KMS-11 (cell line): ENCODE results near the gene CRIM1.

Source experiments
- H2AFZ ChIP-seq: fragments of 200-600 bp; sonication (generic); 2 replicates; pipeline ENCODE4 v1.6.1; 2016; ENCODE audit warnings: antibody characterized with exemption, mixed run types, low read depth
- H3K27ac ChIP-seq: fragments of 200-600 bp; sonication (generic); 2 replicates; pipeline ENCODE4 v1.6.1; 2016; ENCODE audit warnings: mild to moderate bottlenecking, mixed run types
- H3K27me3 ChIP-seq: fragments of 200-600 bp; sonication (generic); 2 replicates; pipeline ENCODE4 v1.6.1; 2017; ENCODE audit warnings: mild to moderate bottlenecking, low read depth, mixed run types, moderate library complexity; ENCODE audit not compliant: insufficient read depth
- H3K36me3 ChIP-seq: fragments of 200-600 bp; sonication (generic); 2 replicates; pipeline ENCODE4 v1.6.1; 2017; ENCODE audit warnings: mild to moderate bottlenecking, mixed run types; ENCODE audit not compliant: insufficient read depth
- H3K4me1 ChIP-seq: fragments of 200-600 bp; sonication (generic); 2 replicates; pipeline ENCODE4 v1.6.1; 2016; ENCODE audit warnings: mild to moderate bottlenecking, low read depth, mixed run types; ENCODE audit not compliant: poor library complexity, severe bottlenecking
- H3K4me2 ChIP-seq: fragments of 200-600 bp; sonication (generic); 2 replicates; pipeline ENCODE4 v1.7.0; 2016; ENCODE audit warnings: mild to moderate bottlenecking, mixed run types
- H3K4me3 ChIP-seq: fragments of 200-600 bp; sonication (generic); IDR thresholded peaks from 2 replicates; pipeline ENCODE4 v1.6.1; 2017; ENCODE audit warnings: low read depth, low read length, mixed read lengths; ENCODE audit not compliant: insufficient read depth
- H3K79me2 ChIP-seq: fragments of 200-600 bp; sonication (generic); 2 replicates; pipeline ENCODE4 v1.6.1; 2016; ENCODE audit warnings: low read depth, mixed run types; ENCODE audit not compliant: insufficient read depth
- H3K9ac ChIP-seq: fragments of 200-600 bp; sonication (generic); 2 replicates; pipeline ENCODE4 v1.6.1; 2016; ENCODE audit warnings: mild to moderate bottlenecking, mixed run types
- H4K20me1 ChIP-seq: fragments of 200-600 bp; sonication (generic); 2 replicates; pipeline ENCODE4 v1.6.1; 2016; ENCODE audit warnings: mild to moderate bottlenecking, mixed run types; ENCODE audit not compliant: insufficient read depth
- CTCF ChIP-seq: fragments of 200-600 bp; sonication (generic); conservative IDR thresholded peaks from 2 replicates; pipeline ENCODE4 v1.6.1; 2017; ENCODE audit warnings: low read depth, mild to moderate bottlenecking, antibody characterized with exemption, low read length, moderate library complexity, mixed read lengths

Gene CRIM1

DNA sequence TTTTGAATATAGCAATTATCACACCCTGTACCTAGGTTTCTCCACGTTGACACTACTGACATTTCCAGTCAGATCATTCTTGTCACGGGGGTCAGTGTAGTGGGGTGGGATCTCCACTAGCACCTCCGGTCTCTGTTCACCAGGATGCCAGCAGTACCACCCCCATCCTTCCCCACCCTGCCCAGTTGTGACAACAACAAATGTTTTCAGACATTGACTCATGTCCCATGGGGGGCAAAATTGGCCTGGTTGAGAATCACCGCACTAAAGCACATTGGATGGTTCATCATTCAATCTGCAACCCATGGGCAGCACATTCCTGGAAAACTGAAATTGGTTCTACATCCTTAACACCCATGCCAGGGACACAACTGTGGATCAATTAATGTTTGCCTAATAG, 210.1 kb downstream of the CRIM1 start:
- Histone ChIP-seq H3K27me3 (no peaks in the 10 kb centered on the region), H3K79me2 (no peaks in the 10 kb centered on the region), H3K4me3 (no peak overlapping the region), H3K36me3 (no peaks in the 10 kb centered on the region), H3K4me2 (no peak overlapping the region), H3K4me1 (peaks cover 19% of the 10 kb centered on the region), H3K9ac (no peak overlapping the region), H3K27ac (no peak overlapping the region), H2AFZ (no peak overlapping the region), H4K20me1 (no peaks in the 10 kb centered on the region)
- TF ChIP-seq CTCF: no peak

- Histone ChIP-seq H3K27ac (no peak overlapping the region), H3K4me1 (peaks cover 19% of the 10 kb centered on the region), H3K79me2 (no peaks in the 10 kb centered on the region)
Observed at GRCh38 chr2:36566887-36567286, 211.3 kb downstream of the CRIM1 start.

DNA sequence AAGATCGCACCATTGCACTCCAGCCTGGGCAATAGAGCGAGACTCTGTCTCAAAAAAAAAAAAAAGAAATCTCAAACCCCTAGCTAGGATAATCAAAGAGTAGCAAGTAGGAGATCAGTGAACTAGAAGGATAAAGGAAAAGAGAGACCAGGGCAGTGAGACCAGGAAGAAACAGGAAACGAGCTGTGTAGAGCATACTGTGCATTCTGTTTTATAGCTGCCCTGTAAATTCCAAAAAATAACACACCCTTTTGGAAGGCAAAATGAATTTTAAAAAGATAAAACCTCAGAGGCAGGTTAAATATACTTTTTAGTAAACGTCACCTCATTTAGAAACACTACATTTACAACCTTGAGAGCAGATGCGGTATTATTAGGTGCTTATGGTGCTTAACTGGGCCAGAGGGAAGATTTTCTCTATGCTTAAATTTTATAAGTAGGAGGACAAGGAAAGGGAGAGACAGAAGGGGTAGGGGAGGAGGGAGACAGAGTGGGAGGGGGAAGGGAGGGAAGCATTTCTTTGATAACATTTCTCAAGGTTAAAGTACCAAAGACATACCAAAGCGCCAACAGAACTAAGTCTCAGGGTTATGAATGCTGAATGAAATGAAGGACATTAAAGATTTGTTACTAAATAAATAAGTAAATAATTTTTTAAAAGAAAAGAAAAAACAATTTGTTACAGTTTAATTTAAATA, 212.3 kb downstream of the CRIM1 start:
- H3K4me2 ChIP-seq: no peak overlapping the region
- H3K27me3 ChIP-seq: no peaks in the 10 kb centered on the region
- H4K20me1 ChIP-seq: no peaks in the 10 kb centered on the region
- no peaks in the 10 kb centered on the region for H3K36me3 ChIP-seq
- H3K9ac ChIP-seq: no peak overlapping the region
- H3K4me1 ChIP-seq: peaks cover 13% of the 10 kb centered on the region
- no peak overlapping the region for H3K4me3 ChIP-seq
- H3K79me2 ChIP-seq: no peaks in the 10 kb centered on the region
- no peak overlapping the region for H2AFZ ChIP-seq
- no peak overlapping the region for H3K27ac ChIP-seq
- TF ChIP-seq CTCF: no peak

More at GRCh38 chr2:36566887-36567286, 211.3 kb downstream of the CRIM1 start:
- no peak overlapping the region for H3K4me3 ChIP-seq
- no peak overlapping the region for H3K9ac ChIP-seq
- H2AFZ ChIP-seq: no peak overlapping the region
- H3K36me3 ChIP-seq: no peaks in the 10 kb centered on the region
- H3K4me2 ChIP-seq: no peak overlapping the region
- TF ChIP-seq CTCF: no peak
- no peaks in the 10 kb centered on the region for H4K20me1 ChIP-seq
- no peaks in the 10 kb centered on the region for H3K27me3 ChIP-seq

DNA sequence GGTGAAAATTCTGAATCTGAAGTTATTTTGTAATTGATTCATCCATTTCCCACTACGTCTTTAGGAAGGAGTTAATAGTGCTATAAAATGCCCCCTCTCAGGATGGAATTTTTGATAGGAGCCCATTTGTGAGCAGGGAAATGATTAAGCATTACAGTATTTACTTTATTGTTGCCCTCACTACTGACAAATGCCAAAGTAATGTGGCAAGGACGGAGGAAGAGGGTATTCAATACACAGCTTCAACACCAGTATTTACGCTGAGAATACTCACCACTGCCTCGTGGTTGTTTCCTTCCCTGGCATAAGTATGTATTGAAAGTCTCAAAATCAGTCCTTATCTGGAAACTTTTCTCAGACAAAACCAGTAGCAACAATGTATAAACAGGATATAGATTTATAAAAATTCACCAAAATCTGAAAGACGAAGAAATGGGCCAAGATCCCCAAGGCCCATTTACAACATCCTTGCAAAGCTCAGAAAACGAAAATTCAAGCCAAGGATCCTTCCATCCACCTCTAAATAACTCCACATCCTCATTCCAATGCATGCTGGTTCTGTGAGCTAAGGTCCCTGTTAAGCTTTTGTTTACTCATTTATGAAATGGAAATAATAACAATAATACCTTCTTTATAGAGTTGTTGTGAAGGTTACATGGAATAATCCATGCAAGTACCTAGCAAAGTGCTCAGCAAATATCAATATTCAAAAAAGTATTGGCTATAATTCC, 213.1 kb downstream of the CRIM1 start:
- H2AFZ ChIP-seq: no peak overlapping the region
- no peak overlapping the region for H3K27ac ChIP-seq
- no peaks in the 10 kb centered on the region for H3K36me3 ChIP-seq
- no peak overlapping the region for H3K4me3 ChIP-seq
- no peak overlapping the region for H3K9ac ChIP-seq
- no peaks in the 10 kb centered on the region for H4K20me1 ChIP-seq
- H3K4me1 ChIP-seq: peaks cover 5% of the 10 kb centered on the region
- no peaks in the 10 kb centered on the region for H3K27me3 ChIP-seq
- no peaks in the 10 kb centered on the region for H3K79me2 ChIP-seq
- no peak for TF ChIP-seq CTCF
- H3K4me2 ChIP-seq: no peak overlapping the region
